ENCODE measurements around the gene ZNF385D. TPM values are rescaled to one million over a fixed set of nuclear protein-coding genes. Genes with fewer than 3 reads are reported as not detected.

Gene ZNF385D
- total and polyA plus RNA-seq, 4 donors = 0.08 to 0.50 (median 0.09) TPM

GRCh38 chr3:21649519-21649918, 101.5 kb downstream of the ZNF385D start:
- Histone ChIP-seq H3K4me3 (ENCODE audit: low read depth in 1 of 3, low read length in 3 of 3) (no peak overlapping the region), H3K9me3 (ENCODE audit: control insufficient read depth in 4 of 4, low read length in 3 of 4) (no peaks in the 10 kb centered on the region), H3K36me3 (ENCODE audit: control insufficient read depth in 4 of 4, insufficient read depth in 3 of 4, low read depth in 1 of 4, low read length in 3 of 4) (no peaks in the 10 kb centered on the region), H3K27ac (ENCODE audit: low read depth in 1 of 2, low read length in 2 of 2) (no peak overlapping the region), H3K9ac (ENCODE audit: low read depth in 1 of 2, low read length in 2 of 2) (no peak overlapping the region), H3K27me3 (ENCODE audit: control insufficient read depth in 4 of 4, insufficient read depth in 4 of 4, low read length in 3 of 4) (no peaks in the 10 kb centered on the region), H3K4me1 (ENCODE audit: control insufficient read depth in 4 of 4, insufficient read depth in 4 of 4, low read length in 3 of 4) (peaks cover 0 to 1% (median 0%) of the 10 kb centered on the region in 4 donors)
- TF ChIP-seq HNF4A (conservative IDR thresholded peaks at IDR 0.05) (no peak), FOXA2 (IDR thresholded peaks at IDR 0.05) (no peak), NR2F2 (IDR thresholded peaks at IDR 0.05) (no peak), MAX (IDR thresholded peaks at IDR 0.05) (no peak), TAF1 (conservative IDR thresholded peaks at IDR 0.05) (no peak)
- WGBS = 72% methylated on average over 1 of the region's 1 CpG
- no peak for DNase-seq (ENCODE audit: low spot score)

- H3K27me3 ChIP-seq (ENCODE audit: control insufficient read depth in 4 of 4, insufficient read depth in 4 of 4, low read length in 3 of 4) = no peaks in the 10 kb centered on the region
- H3K4me3 ChIP-seq (ENCODE audit: low read depth in 1 of 3, low read length in 3 of 3) = no peak overlapping the region
- no peaks in the 10 kb centered on the region for H3K9me3 ChIP-seq (ENCODE audit: control insufficient read depth in 4 of 4, low read length in 3 of 4)
- DNase-seq (ENCODE audit: low spot score) = no peak
- peaks cover 0 to 1% (median 0%) of the 10 kb centered on the region in 4 donors for H3K4me1 ChIP-seq (ENCODE audit: control insufficient read depth in 4 of 4, insufficient read depth in 4 of 4, low read length in 3 of 4)
- 70% methylated on average over 4 of the region's 4 CpGs for WGBS
- H3K36me3 ChIP-seq (ENCODE audit: control insufficient read depth in 4 of 4, insufficient read depth in 3 of 4, low read depth in 1 of 4, low read length in 3 of 4) = no peaks in the 10 kb centered on the region
- H3K9ac ChIP-seq (ENCODE audit: low read depth in 1 of 2, low read length in 2 of 2) = no peak overlapping the region
- H3K27ac ChIP-seq (ENCODE audit: low read depth in 1 of 2, low read length in 2 of 2) = no peak overlapping the region
- no peak for TF ChIP-seq REST (IDR thresholded peaks at IDR 0.05)
These were observed 103.0 kb downstream of the ZNF385D start for GRCh38 chr3:21647961-21648360.

- Histone ChIP-seq H3K27me3 (ENCODE audit: control insufficient read depth in 4 of 4, insufficient read depth in 4 of 4, low read length in 3 of 4) (no peaks in the 10 kb centered on the region), H3K4me1 (ENCODE audit: control insufficient read depth in 4 of 4, insufficient read depth in 4 of 4, low read length in 3 of 4) (peaks cover 0 to 1% (median 0%) of the 10 kb centered on the region in 4 donors), H3K9ac (ENCODE audit: low read depth in 1 of 2, low read length in 2 of 2) (peak overlapping the region in 1 of 2 donors; percentile 21), H3K36me3 (ENCODE audit: control insufficient read depth in 4 of 4, insufficient read depth in 3 of 4, low read depth in 1 of 4, low read length in 3 of 4) (no peaks in the 10 kb centered on the region), H3K27ac (ENCODE audit: low read depth in 1 of 2, low read length in 2 of 2) (peak overlapping the region; percentile 6 to 45), H3K9me3 (ENCODE audit: control insufficient read depth in 4 of 4, low read length in 3 of 4) (peaks cover 0 to 3% (median 0%) of the 10 kb centered on the region in 4 donors), H3K4me3 (ENCODE audit: low read depth in 1 of 3, low read length in 3 of 3) (peak overlapping the region in 1 of 3 donors; percentile 17)
- DNase-seq (ENCODE audit: low spot score) = no peak
- 36% methylated on average over 4 of the region's 4 CpGs for WGBS
- TF ChIP-seq HNF4G (IDR thresholded peaks at IDR 0.05) (no peak), REST (IDR thresholded peaks at IDR 0.05) (no peak), HNF4A (conservative IDR thresholded peaks at IDR 0.05) (peak in 1 of 2 donors; percentile 55), JUND (IDR thresholded peaks at IDR 0.05) (peak in 1 of 2 donors; percentile 60), RAD21 (IDR thresholded peaks at IDR 0.05) (peak in 1 of 2 donors; percentile 45), SP1 (IDR thresholded peaks at IDR 0.05) (no peak), EGR1 (IDR thresholded peaks at IDR 0.05; ENCODE audit: low read depth in 2 of 2) (no peak), ZBTB33 (IDR thresholded peaks at IDR 0.05) (peak; percentile 19), GABPA (IDR thresholded peaks at IDR 0.05 in 1 of 2, conservative IDR thresholded peaks at IDR 0.05 in 1 of 2) (peak in 1 of 2 donors; percentile 11), YY1 (IDR thresholded peaks at IDR 0.05) (peak; percentile 70), NR2F2 (IDR thresholded peaks at IDR 0.05) (no peak)
These were observed 105.7 kb downstream of the ZNF385D start for GRCh38 chr3:21645121-21645897.

Measured in liver (tissue), 9 donors.